H1 (cell line): Measurements from ENCODE around the gene CAMK2A. TPM values are rescaled to one million over a fixed set of nuclear protein-coding genes. Genes with fewer than 3 reads are reported as not detected.

ENCODE experiments used
- CTCF ChIA-PET: fragments of 300-600 bp; sonication (Branson Sonifier 250); formaldehyde crosslinking; loops from one replicate; lab custom pipeline; 2021; ENCODE audit not compliant: partially characterized antibody; lab: Charles Lee
- POLR2A ChIA-PET: fragments of 300-600 bp; sonication (Branson Sonifier 250); formaldehyde crosslinking; loops from one replicate; lab custom pipeline; 2021; ENCODE audit warnings: inconsistent platforms; ENCODE audit not compliant: partially characterized antibody; lab: Charles Lee
- DNase-seq, 2 experiments: peaks; one replicate each; pipeline versions ENCODE4 v3.0.0 to v3.0.0-alpha.2; 2010 to 2022; ENCODE audit warnings: low spot score in 2 of 2, low read depth in 1 of 2, mixed read lengths in 1 of 2
- FAIRE-seq: peaks from 2 replicates; lab custom pipeline; 2011; peaks lifted over from hg19 to GRCh38; lab: Jason Lieb, UNC
- H2AFZ ChIP-seq: 2 replicates; pipeline ENCODE4 v1.8.1; 2012; ENCODE audit warnings: low read length, inconsistent platforms
- H2AK5ac ChIP-seq: 2 replicates; pipeline ENCODE4 v1.6.1; 2013; ENCODE audit warnings: low read depth, low read length
- H2BK120ac ChIP-seq: replicated peaks from 2 replicates; pipeline ENCODE3; 2013; ENCODE audit warnings: low read depth, low read length, inconsistent platforms
- H2BK12ac ChIP-seq: 2 replicates; pipeline ENCODE4 v1.6.1; 2013; ENCODE audit warnings: low read depth, low read length
- H2BK15ac ChIP-seq: 2 replicates; pipeline ENCODE4 v1.6.1; 2013; ENCODE audit warnings: low read length
- H2BK20ac ChIP-seq: 2 replicates; pipeline ENCODE4 v1.6.1; 2013; ENCODE audit warnings: low read length
- H2BK5ac ChIP-seq: 2 replicates; pipeline ENCODE4 v1.6.1; 2013; ENCODE audit warnings: low read depth, low read length
- H3K14ac ChIP-seq: 2 replicates; pipeline ENCODE4 v1.6.1; 2013; ENCODE audit warnings: inconsistent platforms; ENCODE audit not compliant: insufficient read length
- H3K18ac ChIP-seq: 2 replicates; pipeline ENCODE4 v1.6.1; 2013; ENCODE audit warnings: low read length; ENCODE audit errors: extremely low read depth
- H3K23ac ChIP-seq: 2 replicates; pipeline ENCODE4 v1.6.1; 2013; ENCODE audit warnings: inconsistent platforms; ENCODE audit not compliant: insufficient read length
- H3K23me2 ChIP-seq: 2 replicates; pipeline ENCODE4 v1.6.1; 2013; ENCODE audit warnings: low read depth, low read length
- H3K27ac ChIP-seq: 2 replicates; pipeline ENCODE4 v1.6.1; 2011; ENCODE audit warnings: low read depth, low read length, inconsistent platforms
- H3K27me3 ChIP-seq, 4 experiments: replicated peaks in 1 of 4; 1 replicate in 1 of 4; 2 replicates in 3 of 4; pipeline versions ENCODE4 v1.6.1 to v1.8.1; 2011 to 2013; ENCODE audit warnings: low read length in 3 of 4, mild to moderate bottlenecking in 3 of 4, inconsistent platforms in 2 of 4, mixed read lengths in 2 of 4, moderate library complexity in 1 of 4; ENCODE audit not compliant: control insufficient read depth in 3 of 4, insufficient read depth in 3 of 4; ENCODE audit errors: extremely low read depth in 1 of 4
- H3K36me3 ChIP-seq, 4 experiments: 2 replicates each; pipeline versions ENCODE4 v1.6.1 to v1.8.1; 2011 to 2013; ENCODE audit warnings: mild to moderate bottlenecking in 4 of 4, low read length in 3 of 4, moderate library complexity in 2 of 4, control low read depth in 1 of 4, inconsistent platforms in 1 of 4; ENCODE audit not compliant: insufficient read depth in 4 of 4, control insufficient read depth in 2 of 4
- H3K4ac ChIP-seq: replicated peaks from 2 replicates; pipeline ENCODE3; 2013; ENCODE audit warnings: low read length, low read depth, mixed read lengths, inconsistent platforms; ENCODE audit not compliant: insufficient read length
- H3K4me1 ChIP-seq, 4 experiments: replicated peaks in 1 of 4; 1 replicate in 1 of 4; 2 replicates in 3 of 4; pipeline versions ENCODE4 v1.6.1 to v1.8.1; 2011 to 2013; ENCODE audit warnings: low read length in 3 of 4, inconsistent platforms in 2 of 4, mixed read lengths in 1 of 4; ENCODE audit not compliant: insufficient read depth in 4 of 4, control insufficient read depth in 3 of 4
- H3K4me2 ChIP-seq, 2 experiments: 2 replicates each; pipeline versions ENCODE4 v1.6.1 to v1.8.1; 2011 to 2013; ENCODE audit warnings: low read depth in 2 of 2, low read length in 2 of 2, control low read depth in 1 of 2, inconsistent platforms in 1 of 2, mild to moderate bottlenecking in 1 of 2; ENCODE audit not compliant: insufficient read depth in 1 of 2
- H3K4me3 ChIP-seq, 4 experiments: fragments of 200-600, 300-600 bp in 1 of 4; sonication (generic), shearing (Covaris generic), sonication (Bioruptor Twin) in 1 of 4; 2 replicates each; pipeline versions ENCODE4 v1.5.1 to v1.8.1; 2011 to 2016; ENCODE audit warnings: low read length in 4 of 4, low read depth in 3 of 4, control low read depth in 2 of 4, inconsistent platforms in 2 of 4, mild to moderate bottlenecking in 2 of 4, mixed read lengths in 1 of 4, moderate library complexity in 1 of 4; ENCODE audit not compliant: insufficient read depth in 2 of 4; ENCODE audit errors: extremely low read depth in 1 of 4
- H3K56ac ChIP-seq: replicated peaks from 2 replicates; pipeline ENCODE3; 2013; ENCODE audit warnings: low read depth, mild to moderate bottlenecking, mixed read lengths, low read length, inconsistent platforms; ENCODE audit not compliant: insufficient read length
- H3K79me1 ChIP-seq: 2 replicates; pipeline ENCODE4 v1.6.1; 2013; ENCODE audit warnings: low read depth, low read length, control low read depth
- H3K79me2 ChIP-seq, 2 experiments: 2 replicates each; pipeline versions ENCODE4 v1.6.1 to v1.8.1; 2012 to 2013; ENCODE audit warnings: low read length in 2 of 2, mild to moderate bottlenecking in 2 of 2, inconsistent platforms in 1 of 2; ENCODE audit not compliant: insufficient read depth in 2 of 2, control insufficient read depth in 1 of 2
- H3K9ac ChIP-seq, 4 experiments: replicated peaks in 1 of 4; 1 replicate in 1 of 4; 2 replicates in 3 of 4; pipeline versions ENCODE4 v1.6.1 to v1.8.1; 2011 to 2013; ENCODE audit warnings: low read depth in 3 of 4, low read length in 3 of 4, control low read depth in 2 of 4, mild to moderate bottlenecking in 2 of 4, moderate library complexity in 2 of 4, inconsistent platforms in 1 of 4; ENCODE audit errors: extremely low read depth in 1 of 4
- H3K9me3 ChIP-seq, 2 experiments: 2 replicates each; pipeline versions ENCODE4 v1.6.1 to v1.8.1; 2012 to 2013; ENCODE audit warnings: mild to moderate bottlenecking in 2 of 2, moderate library complexity in 2 of 2, control low read depth in 1 of 2, inconsistent platforms in 1 of 2, low read depth in 1 of 2, low read length in 1 of 2, mixed read lengths in 1 of 2; ENCODE audit not compliant: insufficient read depth in 2 of 2
- H4K20me1 ChIP-seq, 2 experiments: replicated peaks in 1 of 2; 2 replicates each; pipeline versions ENCODE3 to v1.8.1; 2011 to 2013; ENCODE audit warnings: inconsistent platforms in 2 of 2, low read length in 2 of 2, mild to moderate bottlenecking in 1 of 2; ENCODE audit not compliant: insufficient read depth in 2 of 2, control insufficient read depth in 1 of 2
- H4K5ac ChIP-seq: 2 replicates; pipeline ENCODE4 v1.6.1; 2013; ENCODE audit warnings: low read length, low read depth, mixed read lengths, inconsistent platforms; ENCODE audit not compliant: insufficient read length
- H4K8ac ChIP-seq: 2 replicates; pipeline ENCODE4 v1.8.0; 2013; ENCODE audit warnings: mild to moderate bottlenecking, moderate library complexity, low read length, inconsistent platforms; ENCODE audit not compliant: insufficient read depth; ENCODE audit errors: extremely low read depth
- H4K91ac ChIP-seq: replicated peaks from 2 replicates; pipeline ENCODE3; 2013; ENCODE audit warnings: low read length, mixed read lengths, inconsistent platforms; ENCODE audit not compliant: insufficient read length
- BACH1 ChIP-seq: IDR thresholded peaks from 2 replicates; pipeline ENCODE4 v1.6.1; 2012; ENCODE audit warnings: low read length, improper control_type of control experiment
- CTBP2 ChIP-seq: IDR thresholded peaks from 2 replicates; pipeline ENCODE4 v1.7.0; 2011; ENCODE audit warnings: borderline replicate concordance, mild to moderate bottlenecking, moderate library complexity, mixed read lengths, low read length; ENCODE audit not compliant: insufficient read depth, insufficient read length
- KDM5A ChIP-seq: fragments of 200-600 bp; IDR thresholded peaks from 2 replicates; pipeline ENCODE4 v1.7.1; 2012; ENCODE audit warnings: mild to moderate bottlenecking, low read length, inconsistent platforms, mixed read lengths
- NANOG ChIP-seq: IDR thresholded peaks from 2 replicates; pipeline ENCODE4 v1.6.1; 2011; ENCODE audit warnings: low read length, low read depth, mild to moderate bottlenecking, inconsistent platforms; ENCODE audit not compliant: insufficient read depth, poor library complexity, severe bottlenecking
- POU5F1 ChIP-seq: IDR thresholded peaks from 2 replicates; pipeline ENCODE4 v1.6.1; 2011; ENCODE audit warnings: low read depth, mild to moderate bottlenecking, low read length, moderate library complexity
- RFX5 ChIP-seq: IDR thresholded peaks from 2 replicates; pipeline ENCODE4 v1.6.1; 2011; ENCODE audit warnings: low read depth, low read length, improper control_type of control experiment, borderline replicate concordance
- TAF1 ChIP-seq: IDR thresholded peaks from 2 replicates; pipeline ENCODE4 v1.6.1; 2011; ENCODE audit warnings: mild to moderate bottlenecking, low read depth, low read length
- ZNF274 ChIP-seq: IDR thresholded peaks from 2 replicates; pipeline ENCODE4 v1.7.0; 2012; ENCODE audit warnings: low read length, borderline replicate concordance; ENCODE audit errors: extremely low read depth
- WGBS, 2 experiments: shearing (Covaris generic) in 1 of 2; methylation state at CpG; one replicate each; pipeline versions ENCODE4 v1.1.6 to v1.1.7; 2013 to 2015; ENCODE audit warnings: low lambda C conversion rate in 2 of 2, mixed read lengths in 2 of 2, inconsistent platforms in 1 of 2, low coverage in 1 of 2, missing lambda C conversion rate in 1 of 2; ENCODE audit not compliant: insufficient replicate concordance in 2 of 2, insufficient coverage in 1 of 2, insufficient read length in 1 of 2; ENCODE audit errors: extremely low coverage in 1 of 2, missing lambda C conversion rate in 1 of 2; 5-methylcytosine and 5-hydroxymethylcytosine counted together
- polyA plus RNA-seq, 7 experiments: library from polyadenylated mRNA; depleted of rRNA in 3 of 7; stranded (reverse) in 5 of 7; unstranded in 2 of 7; fragments of >200 nt in 5 of 7; fragments of 200-250 nt in 2 of 7; gene quantifications; 1 replicate in 5 of 7; 2 replicates in 1 of 7; 4 replicates in 1 of 7; pipeline versions ENCODE4 v1.2.1 to v1.2.3, GENCODE V29; 2011 to 2013; ENCODE audit warnings: missing spikeins in 2 of 7, mixed read lengths in 2 of 7
- total RNA-seq: library from RNA; stranded (reverse); fragmentation: NEBNext Ultra II Directional; extraction: Animal tissue kit (Norgen Biotek cat#: 25700); gene quantifications from 2 replicates; pipeline ENCODE4 v1.2.1, GENCODE V29; 2021
- TF ChIP-seq, protein P1 (sequence below): IDR thresholded peaks from 2 replicates; pipeline ENCODE4 v1.6.1; 2012; ENCODE audit warnings: inconsistent platforms
- TF ChIP-seq, protein P2 (sequence below), 3 experiments: IDR thresholded peaks; 1 replicate in 2 of 3; 2 replicates in 1 of 3; pipeline versions ENCODE4 v1.5.1 to v1.6.1; 2011; ENCODE audit warnings: low read length in 3 of 3, mild to moderate bottlenecking in 3 of 3, inconsistent platforms in 2 of 3, low read depth in 1 of 3, moderate library complexity in 1 of 3; ENCODE audit not compliant: insufficient read depth in 1 of 3; ENCODE audit errors: control extremely low read depth in 1 of 3

Gene CAMK2A
- total and polyA plus RNA-seq, 2 of the 8 experiments (the other 6 are each of a cell fraction or from before 2014, with no cell fraction given): 0.20 to 0.28 TPM

DNA sequence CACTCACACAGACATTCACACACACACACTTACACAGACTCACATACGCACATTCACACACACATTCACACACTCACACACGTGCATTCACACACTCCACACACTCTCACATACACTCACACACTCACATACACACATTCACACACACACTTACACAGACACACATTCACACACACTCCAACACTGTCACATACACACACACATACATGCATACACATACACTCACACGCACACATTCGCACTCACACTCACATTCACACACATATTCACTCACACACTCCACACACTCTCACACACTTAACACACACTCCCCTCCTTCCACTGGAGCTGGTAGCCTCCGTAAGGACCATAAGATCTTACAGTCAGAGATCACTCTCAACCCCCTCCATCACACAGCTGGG lies 26.2 kb downstream of the CAMK2A start:
- no peak overlapping the region; a peak in 1 of 7 replicates for H3K9ac ChIP-seq
- H3K79me2 ChIP-seq: peaks cover 0 to 2% of the 10 kb centered on the region in 2 experiments; a peak in 1 of 4 replicates
- peak overlapping the region; percentile 79 for H3K14ac ChIP-seq
- peak overlapping the region; percentile 89; the same call in 1 of the 2 replicates for H2BK12ac ChIP-seq
- H2BK5ac ChIP-seq: peak overlapping the region; percentile 77
- H3K4ac ChIP-seq: peak overlapping the region; percentile 85
- no peak overlapping the region for H3K18ac ChIP-seq
- H3K4me1 ChIP-seq: peaks cover 0 to 15% (median 4%) of the 10 kb centered on the region in 4 experiments; a peak in 6 of 7 replicates
- WGBS, 2 experiments: 89 to 100% methylated on average over 3 to 5 of the region's 5 CpGs
- no peak overlapping the region for H4K5ac ChIP-seq
- H4K91ac ChIP-seq: peak overlapping the region; percentile 31
- no peaks in the 10 kb centered on the region for H3K36me3 ChIP-seq
- H2BK120ac ChIP-seq: no peak overlapping the region
- ChIA-PET POLR2A (interaction anchor here (1.5 kb wide), 1 partner anchor 9 kb away, joined by 3 read pairs; no protein-coding TSS in a partner anchor), CTCF (interaction anchor here (0.6 to 3.1 kb wide), 7 partner anchors 9 to 135 kb away, joined by 3 to 16 read pairs (median 7); no protein-coding TSS in a partner anchor)
- H3K9me3 ChIP-seq: no peaks in the 10 kb centered on the region
- H2BK15ac ChIP-seq: 0 out of 2 replicates have a peak overlapping the region, but pooled peaks have one; percentile 50
- no peak overlapping the region for H3K4me3 ChIP-seq
- H2AK5ac ChIP-seq: peak overlapping the region; percentile 95
- no peak overlapping the region for H2BK20ac ChIP-seq
- FAIRE-seq (no peak), DNase-seq (no peak)
- peaks cover 0 to 4% of the 10 kb centered on the region in 2 experiments for H4K20me1 ChIP-seq
- no peak overlapping the region for H4K8ac ChIP-seq
- H3K4me2 ChIP-seq: no peak overlapping the region
- peaks cover 6% of the 10 kb centered on the region for H3K23me2 ChIP-seq
- no peak overlapping the region for H2AFZ ChIP-seq
- peaks cover 0 to 2% (median 0%) of the 10 kb centered on the region in 4 experiments; a peak in 1 of 7 replicates for H3K27me3 ChIP-seq
- H3K27ac ChIP-seq: no peak overlapping the region
- no peaks in the 10 kb centered on the region for H3K79me1 ChIP-seq
- H3K56ac ChIP-seq: peak overlapping the region; percentile 91
- H3K23ac ChIP-seq: peak overlapping the region; percentile 55
- TF ChIP-seq, protein P1, sequence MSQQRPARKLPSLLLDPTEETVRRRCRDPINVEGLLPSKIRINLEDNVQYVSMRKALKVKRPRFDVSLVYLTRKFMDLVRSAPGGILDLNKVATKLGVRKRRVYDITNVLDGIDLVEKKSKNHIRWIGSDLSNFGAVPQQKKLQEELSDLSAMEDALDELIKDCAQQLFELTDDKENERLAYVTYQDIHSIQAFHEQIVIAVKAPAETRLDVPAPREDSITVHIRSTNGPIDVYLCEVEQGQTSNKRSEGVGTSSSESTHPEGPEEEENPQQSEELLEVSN: no peak
- TF ChIP-seq RFX5: no peak
- TF ChIP-seq ZNF274: no peak
- no peak for TF ChIP-seq KDM5A
- TF ChIP-seq POU5F1: no peak
- no peak for TF ChIP-seq CTBP2
- no peak for TF ChIP-seq BACH1
- TF ChIP-seq NANOG: no peak
- TF ChIP-seq TAF1: no peak
- TF ChIP-seq, protein P2, sequence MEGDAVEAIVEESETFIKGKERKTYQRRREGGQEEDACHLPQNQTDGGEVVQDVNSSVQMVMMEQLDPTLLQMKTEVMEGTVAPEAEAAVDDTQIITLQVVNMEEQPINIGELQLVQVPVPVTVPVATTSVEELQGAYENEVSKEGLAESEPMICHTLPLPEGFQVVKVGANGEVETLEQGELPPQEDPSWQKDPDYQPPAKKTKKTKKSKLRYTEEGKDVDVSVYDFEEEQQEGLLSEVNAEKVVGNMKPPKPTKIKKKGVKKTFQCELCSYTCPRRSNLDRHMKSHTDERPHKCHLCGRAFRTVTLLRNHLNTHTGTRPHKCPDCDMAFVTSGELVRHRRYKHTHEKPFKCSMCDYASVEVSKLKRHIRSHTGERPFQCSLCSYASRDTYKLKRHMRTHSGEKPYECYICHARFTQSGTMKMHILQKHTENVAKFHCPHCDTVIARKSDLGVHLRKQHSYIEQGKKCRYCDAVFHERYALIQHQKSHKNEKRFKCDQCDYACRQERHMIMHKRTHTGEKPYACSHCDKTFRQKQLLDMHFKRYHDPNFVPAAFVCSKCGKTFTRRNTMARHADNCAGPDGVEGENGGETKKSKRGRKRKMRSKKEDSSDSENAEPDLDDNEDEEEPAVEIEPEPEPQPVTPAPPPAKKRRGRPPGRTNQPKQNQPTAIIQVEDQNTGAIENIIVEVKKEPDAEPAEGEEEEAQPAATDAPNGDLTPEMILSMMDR (IDR thresholded peaks at IDR 0.05; ENCODE audit: control extremely low read depth in 1 of 3, insufficient read depth in 1 of 3, low read depth in 1 of 3, low read length in 3 of 3): no peak
